ENCODE results near the gene RBKS. TPM values are rescaled to one million over a fixed set of nuclear protein-coding genes. Genes with fewer than 3 reads are reported as not detected.

The RBKS gene
- total RNA-seq, 1 experiment from 2014 or later = 9.2 TPM

- ChIA-PET CTCF (interaction anchor here (0.7 to 1.7 kb wide), 2 partner anchors 9 to 756 kb away, joined by 3 to 7 read pairs; no protein-coding TSS in a partner anchor), POLR2A (interaction anchor here (1.0 kb wide), 1 partner anchor 148 kb away, joined by 3 read pairs; no protein-coding TSS in a partner anchor)
- DNase-seq (ENCODE audit: unreplicated experiment) = no peak
- H3K4me3 Mint-ChIP-seq (ENCODE audit: unreplicated experiment) = no peak overlapping the region
- no peaks in the 10 kb centered on the region for H3K9me3 Mint-ChIP-seq (ENCODE audit: unreplicated experiment)
- intact Hi-C loops (cut with micrococcal nuclease) = no loop called here
- no peaks in the 10 kb centered on the region for H3K36me3 Mint-ChIP-seq (ENCODE audit: insufficient read depth, unreplicated experiment)
- TF ChIP-seq, protein P1, sequence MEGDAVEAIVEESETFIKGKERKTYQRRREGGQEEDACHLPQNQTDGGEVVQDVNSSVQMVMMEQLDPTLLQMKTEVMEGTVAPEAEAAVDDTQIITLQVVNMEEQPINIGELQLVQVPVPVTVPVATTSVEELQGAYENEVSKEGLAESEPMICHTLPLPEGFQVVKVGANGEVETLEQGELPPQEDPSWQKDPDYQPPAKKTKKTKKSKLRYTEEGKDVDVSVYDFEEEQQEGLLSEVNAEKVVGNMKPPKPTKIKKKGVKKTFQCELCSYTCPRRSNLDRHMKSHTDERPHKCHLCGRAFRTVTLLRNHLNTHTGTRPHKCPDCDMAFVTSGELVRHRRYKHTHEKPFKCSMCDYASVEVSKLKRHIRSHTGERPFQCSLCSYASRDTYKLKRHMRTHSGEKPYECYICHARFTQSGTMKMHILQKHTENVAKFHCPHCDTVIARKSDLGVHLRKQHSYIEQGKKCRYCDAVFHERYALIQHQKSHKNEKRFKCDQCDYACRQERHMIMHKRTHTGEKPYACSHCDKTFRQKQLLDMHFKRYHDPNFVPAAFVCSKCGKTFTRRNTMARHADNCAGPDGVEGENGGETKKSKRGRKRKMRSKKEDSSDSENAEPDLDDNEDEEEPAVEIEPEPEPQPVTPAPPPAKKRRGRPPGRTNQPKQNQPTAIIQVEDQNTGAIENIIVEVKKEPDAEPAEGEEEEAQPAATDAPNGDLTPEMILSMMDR (IDR thresholded peaks at IDR 0.05; ENCODE audit: unreplicated experiment) = no peak
- no peaks in the 10 kb centered on the region for H3K27me3 Mint-ChIP-seq (ENCODE audit: insufficient read depth, unreplicated experiment)
- no peak overlapping the region for H3K27ac Mint-ChIP-seq (ENCODE audit: low read depth, unreplicated experiment)
- no TSS peak for BruUV-seq (replicated peaks)
- H3K4me1 Mint-ChIP-seq (ENCODE audit: insufficient read depth, unreplicated experiment) = peaks cover 10% of the 10 kb centered on the region
Observed at GRCh38 chr2:27854229-27854862, 35.8 kb downstream of the RBKS start.

GRCh38 chr2:27852691-27853090 is 37.5 kb downstream of the RBKS start:
- H3K36me3 Mint-ChIP-seq (ENCODE audit: insufficient read depth, unreplicated experiment) = no peaks in the 10 kb centered on the region
- no TSS peak for BruUV-seq (replicated peaks)
- H3K4me3 Mint-ChIP-seq (ENCODE audit: unreplicated experiment) = no peak overlapping the region
- intact Hi-C loops (cut with micrococcal nuclease) = no loop called here
- TF ChIP-seq, protein P1 (IDR thresholded peaks at IDR 0.05; ENCODE audit: unreplicated experiment) = no peak
- peaks cover 10% of the 10 kb centered on the region for H3K4me1 Mint-ChIP-seq (ENCODE audit: insufficient read depth, unreplicated experiment)
- ChIA-PET CTCF (interaction anchor here (0.7 kb wide), 1 partner anchor 9 kb away, joined by 3 read pairs; no protein-coding TSS in a partner anchor), POLR2A (no interaction called here)
- H3K27ac Mint-ChIP-seq (ENCODE audit: low read depth, unreplicated experiment) = no peak overlapping the region
- H3K27me3 Mint-ChIP-seq (ENCODE audit: insufficient read depth, unreplicated experiment) = no peaks in the 10 kb centered on the region
- no peaks in the 10 kb centered on the region for H3K9me3 Mint-ChIP-seq (ENCODE audit: unreplicated experiment)
- DNase-seq (ENCODE audit: unreplicated experiment) = no peak

GRCh38 chr2:27849558-27850205 is 40.5 kb downstream of the RBKS start:
- DNase-seq (ENCODE audit: unreplicated experiment) = no peak
- Mint-ChIP-seq H3K36me3 (ENCODE audit: insufficient read depth, unreplicated experiment) (no peaks in the 10 kb centered on the region), H3K9me3 (ENCODE audit: unreplicated experiment) (no peaks in the 10 kb centered on the region), H3K4me3 (ENCODE audit: unreplicated experiment) (no peak overlapping the region), H3K27me3 (ENCODE audit: insufficient read depth, unreplicated experiment) (no peaks in the 10 kb centered on the region), H3K4me1 (ENCODE audit: insufficient read depth, unreplicated experiment) (peaks cover 8% of the 10 kb centered on the region), H3K27ac (ENCODE audit: low read depth, unreplicated experiment) (no peak overlapping the region)
- CTCF ChIA-PET = interaction anchor here (0.6 kb wide), 1 partner anchor 19 kb away, joined by 3 read pairs; no protein-coding TSS in a partner anchor
- TF ChIP-seq, protein P1 (IDR thresholded peaks at IDR 0.05; ENCODE audit: unreplicated experiment) = no peak
- no TSS peak for BruUV-seq (replicated peaks)
- POLR2A ChIA-PET = interaction anchor here (2.0 kb wide), 1 partner anchor 16 kb away, joined by 8 read pairs; no protein-coding TSS in a partner anchor
- intact Hi-C loops (cut with micrococcal nuclease) = no loop called here

DNA sequence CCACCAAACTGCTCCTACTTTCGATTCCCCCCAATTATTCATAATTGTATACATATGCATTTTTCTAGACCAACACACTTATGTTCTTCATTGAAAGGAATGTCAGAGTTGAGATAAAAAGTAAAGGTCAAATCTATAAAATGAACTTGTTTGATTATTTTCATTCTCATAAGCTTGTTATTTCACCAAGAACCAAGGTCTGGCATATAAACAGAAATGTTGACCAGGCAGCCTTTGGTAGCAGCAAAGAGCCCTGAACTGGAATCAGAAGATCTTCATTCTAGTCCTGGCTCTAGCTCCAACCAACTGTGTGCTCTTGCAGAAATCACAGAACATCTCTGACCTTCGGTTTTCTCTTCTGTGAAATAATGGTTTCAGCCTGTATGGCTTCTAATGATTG is 42.9 kb downstream of the RBKS start:
- ChIA-PET CTCF (interaction anchor here (0.9 kb wide), 1 partner anchor 143 kb away, joined by 3 read pairs; no protein-coding TSS in a partner anchor), POLR2A (interaction anchor here (0.6 to 1.2 kb wide), 4 partner anchors 9 to 556 kb away, joined by 3 to 4 read pairs (median 4); no protein-coding TSS in a partner anchor)
- H3K36me3 Mint-ChIP-seq (ENCODE audit: insufficient read depth, unreplicated experiment) = no peaks in the 10 kb centered on the region
- H3K4me3 Mint-ChIP-seq (ENCODE audit: unreplicated experiment) = no peak overlapping the region
- no peaks in the 10 kb centered on the region for H3K9me3 Mint-ChIP-seq (ENCODE audit: unreplicated experiment)
- H3K27ac Mint-ChIP-seq (ENCODE audit: low read depth, unreplicated experiment) = no peak overlapping the region
- TF ChIP-seq, protein P1 (IDR thresholded peaks at IDR 0.05; ENCODE audit: unreplicated experiment) = no peak
- no TSS peak for BruUV-seq (replicated peaks)
- no peaks in the 10 kb centered on the region for H3K27me3 Mint-ChIP-seq (ENCODE audit: insufficient read depth, unreplicated experiment)
- intact Hi-C loops (cut with micrococcal nuclease) = no loop called here
- DNase-seq (ENCODE audit: unreplicated experiment) = no peak
- peaks cover 16% of the 10 kb centered on the region for H3K4me1 Mint-ChIP-seq (ENCODE audit: insufficient read depth, unreplicated experiment)

Data from MCF 10A (cell line).